Retina (tissue), 1 donor: ENCODE data around the gene GFOD1.

Experiments
- DNase-seq: peaks from one replicate; pipeline ENCODE4 v3.0.0-alpha.2; 2016

Gene GFOD1

GRCh38 chr6:13487122-13488014 lies at the start of gene GFOD1:
Gene GFOD1 (minus strand): TSS chr6:13487600. CDS start chr6:13486890, 710 bp downstream.
- DNase-seq: peak; percentile 91

GRCh38 chr6:13536796-13537526 lies 49.6 kb upstream of the GFOD1 start:
- no peak for DNase-seq

GRCh38 chr6:13535306-13535705 lies 47.9 kb upstream of the GFOD1 start:
- DNase-seq: no peak

- no peak for DNase-seq
Observed at GRCh38 chr6:13534536-13534935, 47.1 kb upstream of the GFOD1 start.

- no peak for DNase-seq
Observed at GRCh38 chr6:13531956-13532355, 44.6 kb upstream of the GFOD1 start.

- no peak for DNase-seq
Observed at GRCh38 chr6:13528777-13529343, 41.5 kb upstream of the GFOD1 start.

- DNase-seq: no peak
Observed at GRCh38 chr6:13528232-13528631, 40.8 kb upstream of the GFOD1 start.

- DNase-seq: no peak
Observed at GRCh38 chr6:13527671-13528056, 40.3 kb upstream of the GFOD1 start.

GRCh38 chr6:13526727-13527670 lies 39.6 kb upstream of the GFOD1 start:
- DNase-seq: no peak

GRCh38 chr6:13526357-13526726 lies 38.9 kb upstream of the GFOD1 start:
- no peak for DNase-seq

GRCh38 chr6:13524801-13525508 lies 37.6 kb upstream of the GFOD1 start:
- no peak for DNase-seq

- no peak for DNase-seq
Observed at GRCh38 chr6:13523826-13524622, 36.6 kb upstream of the GFOD1 start.

GRCh38 chr6:13522656-13523055 lies 35.3 kb upstream of the GFOD1 start:
- DNase-seq: no peak

GRCh38 chr6:13519839-13520238 lies 32.4 kb upstream of the GFOD1 start:
- DNase-seq: no peak

- DNase-seq: no peak
Observed at GRCh38 chr6:13517116-13517515, 29.7 kb upstream of the GFOD1 start.

GRCh38 chr6:13515912-13516311 lies 28.5 kb upstream of the GFOD1 start:
- DNase-seq: no peak

- DNase-seq: no peak
Observed at GRCh38 chr6:13513626-13514502, 26.5 kb upstream of the GFOD1 start.

GRCh38 chr6:13512900-13513299 lies 25.5 kb upstream of the GFOD1 start:
- DNase-seq: no peak

GRCh38 chr6:13511913-13512717 lies 24.7 kb upstream of the GFOD1 start:
- DNase-seq: no peak
